Testis (tissue), 2 donors: ENCODE measurements around the gene EDNRB.

ENCODE experiments used
- CTCF ChIP-seq, 3 experiments: fragments of 450-650 bp in 2 of 3; fragments of 200-600 bp in 1 of 3; sonication (generic) in 1 of 3; IDR thresholded peaks; one replicate each; pipeline ENCODE4 v1.5.1; 2016 to 2019; ENCODE audit warnings: antibody characterized with exemption in 3 of 3, mild to moderate bottlenecking in 2 of 3, moderate library complexity in 1 of 3
- POLR2A ChIP-seq: fragments of 450-650 bp; IDR thresholded peaks from one replicate; pipeline ENCODE4 v1.6.1; 2017; ENCODE audit warnings: antibody characterized with exemption, mild to moderate bottlenecking, moderate library complexity

GRCh38 chr13:77898097-77898496, 20.5 kb downstream of the EDNRB start:
- no peak for TF ChIP-seq CTCF (IDR thresholded peaks at IDR 0.05)
- TF ChIP-seq POLR2A: no peak
